Liver (tissue), 3 donors: ENCODE results near the gene PODN.

Source experiments
- CTCF ChIP-seq: fragments of 150-350 bp; IDR thresholded peaks from 2 replicates; pipeline ENCODE4 v1.5.1; 2017; ENCODE audit warnings: improper control_type of control experiment, low read depth, low read length; ENCODE audit not compliant: missing input control
- FOXA1 ChIP-seq: IDR thresholded peaks from 2 replicates; pipeline ENCODE4 v1.6.1; 2016; ENCODE audit warnings: antibody characterized with exemption
- GABPA ChIP-seq, 2 donors: IDR thresholded peaks in 1 of 2; conservative IDR thresholded peaks in 1 of 2; 2 replicates each; pipeline ENCODE4 v1.6.1; 2016; ENCODE audit warnings: antibody characterized with exemption in 2 of 2, mild to moderate bottlenecking in 1 of 2, moderate library complexity in 1 of 2
- JUND ChIP-seq, 2 donors: IDR thresholded peaks; 2 replicates each; pipeline ENCODE4 v1.6.1; 2016; ENCODE audit warnings: antibody characterized with exemption in 2 of 2
- RAD21 ChIP-seq, 2 donors: IDR thresholded peaks; 2 replicates each; pipeline ENCODE4 v1.6.1; 2016; ENCODE audit warnings: antibody characterized with exemption in 2 of 2, mild to moderate bottlenecking in 2 of 2
- REST ChIP-seq: IDR thresholded peaks from 2 replicates; pipeline ENCODE4 v1.6.1; 2016; ENCODE audit warnings: antibody characterized with exemption, mild to moderate bottlenecking
- TF ChIP-seq, protein P1 (sequence below): IDR thresholded peaks from 2 replicates; pipeline ENCODE4 v1.6.1; 2016; ENCODE audit warnings: antibody characterized with exemption
- TF ChIP-seq, protein P2 (sequence below): IDR thresholded peaks from 2 replicates; pipeline ENCODE4 v1.6.1; 2016; ENCODE audit warnings: antibody characterized with exemption
- donor health status: healthy.
- donor health status: healthy.

GRCh38 chr1:53108646-53109580, 46.9 kb downstream of the PODN start:
- TF ChIP-seq JUND (IDR thresholded peaks at IDR 0.05) (no peak), FOXA1 (no peak), CTCF (no peak), GABPA (IDR thresholded peaks at IDR 0.05 in 1 of 2, conservative IDR thresholded peaks at IDR 0.05 in 1 of 2) (no peak), RAD21 (IDR thresholded peaks at IDR 0.05) (no peak), REST (no peak)
- TF ChIP-seq, protein P1, sequence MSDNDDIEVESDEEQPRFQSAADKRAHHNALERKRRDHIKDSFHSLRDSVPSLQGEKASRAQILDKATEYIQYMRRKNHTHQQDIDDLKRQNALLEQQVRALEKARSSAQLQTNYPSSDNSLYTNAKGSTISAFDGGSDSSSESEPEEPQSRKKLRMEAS = no peak
- TF ChIP-seq, protein P2, sequence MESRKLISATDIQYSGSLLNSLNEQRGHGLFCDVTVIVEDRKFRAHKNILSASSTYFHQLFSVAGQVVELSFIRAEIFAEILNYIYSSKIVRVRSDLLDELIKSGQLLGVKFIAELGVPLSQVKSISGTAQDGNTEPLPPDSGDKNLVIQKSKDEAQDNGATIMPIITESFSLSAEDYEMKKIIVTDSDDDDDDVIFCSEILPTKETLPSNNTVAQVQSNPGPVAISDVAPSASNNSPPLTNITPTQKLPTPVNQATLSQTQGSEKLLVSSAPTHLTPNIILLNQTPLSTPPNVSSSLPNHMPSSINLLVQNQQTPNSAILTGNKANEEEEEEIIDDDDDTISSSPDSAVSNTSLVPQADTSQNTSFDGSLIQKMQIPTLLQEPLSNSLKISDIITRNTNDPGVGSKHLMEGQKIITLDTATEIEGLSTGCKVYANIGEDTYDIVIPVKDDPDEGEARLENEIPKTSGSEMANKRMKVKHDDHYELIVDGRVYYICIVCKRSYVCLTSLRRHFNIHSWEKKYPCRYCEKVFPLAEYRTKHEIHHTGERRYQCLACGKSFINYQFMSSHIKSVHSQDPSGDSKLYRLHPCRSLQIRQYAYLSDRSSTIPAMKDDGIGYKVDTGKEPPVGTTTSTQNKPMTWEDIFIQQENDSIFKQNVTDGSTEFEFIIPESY = no peak
